ENCODE data around the gene ABLIM3. TPM values are rescaled to one million over a fixed set of nuclear protein-coding genes. Genes with fewer than 3 reads are reported as not detected.

Gene ABLIM3
- total RNA-seq, 1 experiment from 2014 or later: not detected

- Mint-ChIP-seq H3K4me3 (ENCODE audit: unreplicated experiment) (no peak overlapping the region), H3K36me3 (ENCODE audit: insufficient read depth, unreplicated experiment) (no peaks in the 10 kb centered on the region), H3K4me1 (ENCODE audit: low read depth, unreplicated experiment) (no peaks in the 10 kb centered on the region), H3K27me3 (ENCODE audit: insufficient read depth, unreplicated experiment) (peaks cover 4% of the 10 kb centered on the region), H3K27ac (ENCODE audit: unreplicated experiment) (no peak overlapping the region), H3K9me3 (ENCODE audit: unreplicated experiment) (no peaks in the 10 kb centered on the region)
- BruUV-seq (replicated peaks): no TSS peak
- POLR2A ChIA-PET: no interaction called here
- H3K27me3 ChIP-seq (replicated peaks; ENCODE audit: control insufficient read depth, insufficient read depth, low read length): no peaks in the 10 kb centered on the region; the same call in 1 of the 2 replicates
- CTCF ChIA-PET: no interaction called here
- H3K4me3 ChIP-seq (ENCODE audit: low read depth, low read length): no peak overlapping the region
- H3K36me3 ChIP-seq (ENCODE audit: control insufficient read depth, insufficient read depth, low read length): no peaks in the 10 kb centered on the region
- intact Hi-C loops (cut with micrococcal nuclease; ENCODE audit: unreplicated experiment): no loop called here
- H3K4me1 ChIP-seq: no peaks in the 10 kb centered on the region; the same call in 1 of the 2 replicates
- no peaks in the 10 kb centered on the region for H3K9me3 ChIP-seq
- DNase-seq: no peak
- TF ChIP-seq, protein P1, sequence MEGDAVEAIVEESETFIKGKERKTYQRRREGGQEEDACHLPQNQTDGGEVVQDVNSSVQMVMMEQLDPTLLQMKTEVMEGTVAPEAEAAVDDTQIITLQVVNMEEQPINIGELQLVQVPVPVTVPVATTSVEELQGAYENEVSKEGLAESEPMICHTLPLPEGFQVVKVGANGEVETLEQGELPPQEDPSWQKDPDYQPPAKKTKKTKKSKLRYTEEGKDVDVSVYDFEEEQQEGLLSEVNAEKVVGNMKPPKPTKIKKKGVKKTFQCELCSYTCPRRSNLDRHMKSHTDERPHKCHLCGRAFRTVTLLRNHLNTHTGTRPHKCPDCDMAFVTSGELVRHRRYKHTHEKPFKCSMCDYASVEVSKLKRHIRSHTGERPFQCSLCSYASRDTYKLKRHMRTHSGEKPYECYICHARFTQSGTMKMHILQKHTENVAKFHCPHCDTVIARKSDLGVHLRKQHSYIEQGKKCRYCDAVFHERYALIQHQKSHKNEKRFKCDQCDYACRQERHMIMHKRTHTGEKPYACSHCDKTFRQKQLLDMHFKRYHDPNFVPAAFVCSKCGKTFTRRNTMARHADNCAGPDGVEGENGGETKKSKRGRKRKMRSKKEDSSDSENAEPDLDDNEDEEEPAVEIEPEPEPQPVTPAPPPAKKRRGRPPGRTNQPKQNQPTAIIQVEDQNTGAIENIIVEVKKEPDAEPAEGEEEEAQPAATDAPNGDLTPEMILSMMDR (IDR thresholded peaks at IDR 0.05; ENCODE audit: insufficient read depth in 1 of 2, low read depth in 1 of 2, low read length in 1 of 2, severe bottlenecking in 1 of 2, unreplicated experiment in 1 of 2): no peak
Observed at GRCh38 chr5:149195337-149195887, 54.1 kb downstream of the ABLIM3 start.

DNA sequence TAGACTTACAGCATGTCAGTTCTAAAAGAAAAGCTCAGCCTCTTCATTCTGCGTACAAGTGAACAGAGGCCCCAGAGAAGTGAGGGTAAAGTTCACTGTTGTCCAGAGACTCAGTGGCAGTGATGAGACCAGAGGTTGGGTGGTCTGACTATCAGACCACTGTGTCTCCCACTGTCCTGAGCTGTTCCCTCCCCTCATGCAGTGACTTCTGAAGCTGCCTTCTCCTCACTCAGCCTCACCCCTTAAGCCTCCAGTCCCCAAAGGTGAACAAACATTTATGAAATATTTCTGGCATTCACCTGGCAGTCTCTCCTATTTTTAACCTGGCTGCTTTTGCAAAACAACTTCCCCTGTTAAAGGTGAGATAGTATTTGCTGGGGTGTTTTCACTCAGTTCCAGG, 54.7 kb downstream of the ABLIM3 start:
- H3K4me1 ChIP-seq: no peaks in the 10 kb centered on the region; the same call in 1 of the 2 replicates
- no peak for DNase-seq
- H3K36me3 ChIP-seq (ENCODE audit: control insufficient read depth, insufficient read depth, low read length): no peaks in the 10 kb centered on the region
- Mint-ChIP-seq H3K4me1 (ENCODE audit: low read depth, unreplicated experiment) (no peaks in the 10 kb centered on the region), H3K4me3 (ENCODE audit: unreplicated experiment) (no peak overlapping the region), H3K9me3 (ENCODE audit: unreplicated experiment) (no peaks in the 10 kb centered on the region), H3K27ac (ENCODE audit: unreplicated experiment) (no peak overlapping the region), H3K27me3 (ENCODE audit: insufficient read depth, unreplicated experiment) (peaks cover under 1% of the 10 kb centered on the region), H3K36me3 (ENCODE audit: insufficient read depth, unreplicated experiment) (no peaks in the 10 kb centered on the region)
- H3K27me3 ChIP-seq (replicated peaks; ENCODE audit: control insufficient read depth, insufficient read depth, low read length): no peaks in the 10 kb centered on the region; the same call in 1 of the 2 replicates
- TF ChIP-seq, protein P1 (IDR thresholded peaks at IDR 0.05; ENCODE audit: insufficient read depth in 1 of 2, low read depth in 1 of 2, low read length in 1 of 2, severe bottlenecking in 1 of 2, unreplicated experiment in 1 of 2): no peak
- no TSS peak for BruUV-seq (replicated peaks)
- no peak overlapping the region for H3K4me3 ChIP-seq (ENCODE audit: low read depth, low read length)
- intact Hi-C loops (cut with micrococcal nuclease; ENCODE audit: unreplicated experiment): no loop called here
- H3K9me3 ChIP-seq: no peaks in the 10 kb centered on the region
- ChIA-PET POLR2A (no interaction called here), CTCF (no interaction called here)

GRCh38 chr5:149198148-149198547, 56.9 kb downstream of the ABLIM3 start:
- BruUV-seq (replicated peaks): no TSS peak
- Histone ChIP-seq H3K4me3 (ENCODE audit: low read depth, low read length) (no peak overlapping the region), H3K36me3 (ENCODE audit: control insufficient read depth, insufficient read depth, low read length) (no peaks in the 10 kb centered on the region), H3K27me3 (replicated peaks; ENCODE audit: control insufficient read depth, insufficient read depth, low read length) (no peaks in the 10 kb centered on the region; the same call in 1 of the 2 replicates), H3K9me3 (no peaks in the 10 kb centered on the region), H3K4me1 (no peaks in the 10 kb centered on the region; the same call in 1 of the 2 replicates)
- DNase-seq: no peak
- POLR2A ChIA-PET: no interaction called here
- no peaks in the 10 kb centered on the region for H3K27me3 Mint-ChIP-seq (ENCODE audit: insufficient read depth, unreplicated experiment)
- CTCF ChIA-PET: no interaction called here
- H3K36me3 Mint-ChIP-seq (ENCODE audit: insufficient read depth, unreplicated experiment): no peaks in the 10 kb centered on the region
- H3K4me3 Mint-ChIP-seq (ENCODE audit: unreplicated experiment): no peak overlapping the region
- no peaks in the 10 kb centered on the region for H3K4me1 Mint-ChIP-seq (ENCODE audit: low read depth, unreplicated experiment)
- no peak overlapping the region for H3K27ac Mint-ChIP-seq (ENCODE audit: unreplicated experiment)
- TF ChIP-seq, protein P1 (IDR thresholded peaks at IDR 0.05; ENCODE audit: insufficient read depth in 1 of 2, low read depth in 1 of 2, low read length in 1 of 2, severe bottlenecking in 1 of 2, unreplicated experiment in 1 of 2): no peak
- intact Hi-C loops (cut with micrococcal nuclease; ENCODE audit: unreplicated experiment): no loop called here
- H3K9me3 Mint-ChIP-seq (ENCODE audit: unreplicated experiment): no peaks in the 10 kb centered on the region

Measured in Caco-2 (cell line).